ENCODE data around the gene MFAP2.
"Not testable (repeated sequence)": the region's sequence is repeated elsewhere in the genome, so short reads cannot be mapped to it uniquely, and the experiment has no call there.

- TF ChIP-seq, protein P1, sequence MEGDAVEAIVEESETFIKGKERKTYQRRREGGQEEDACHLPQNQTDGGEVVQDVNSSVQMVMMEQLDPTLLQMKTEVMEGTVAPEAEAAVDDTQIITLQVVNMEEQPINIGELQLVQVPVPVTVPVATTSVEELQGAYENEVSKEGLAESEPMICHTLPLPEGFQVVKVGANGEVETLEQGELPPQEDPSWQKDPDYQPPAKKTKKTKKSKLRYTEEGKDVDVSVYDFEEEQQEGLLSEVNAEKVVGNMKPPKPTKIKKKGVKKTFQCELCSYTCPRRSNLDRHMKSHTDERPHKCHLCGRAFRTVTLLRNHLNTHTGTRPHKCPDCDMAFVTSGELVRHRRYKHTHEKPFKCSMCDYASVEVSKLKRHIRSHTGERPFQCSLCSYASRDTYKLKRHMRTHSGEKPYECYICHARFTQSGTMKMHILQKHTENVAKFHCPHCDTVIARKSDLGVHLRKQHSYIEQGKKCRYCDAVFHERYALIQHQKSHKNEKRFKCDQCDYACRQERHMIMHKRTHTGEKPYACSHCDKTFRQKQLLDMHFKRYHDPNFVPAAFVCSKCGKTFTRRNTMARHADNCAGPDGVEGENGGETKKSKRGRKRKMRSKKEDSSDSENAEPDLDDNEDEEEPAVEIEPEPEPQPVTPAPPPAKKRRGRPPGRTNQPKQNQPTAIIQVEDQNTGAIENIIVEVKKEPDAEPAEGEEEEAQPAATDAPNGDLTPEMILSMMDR (conservative IDR thresholded peaks at IDR 0.05; ENCODE audit: low read depth, low read length): not testable (repeated sequence)
- TF ChIP-seq EZH2 (IDR thresholded peaks at IDR 0.05; ENCODE audit: borderline replicate concordance, low read depth, low read length, poor library complexity, severe bottlenecking): not testable (repeated sequence)
These were observed 43.8 kb downstream of the MFAP2 start for GRCh38 chr1:16936580-16936979.

Data from A673 (cell line).